ENCODE measurements around the gene ZSCAN30. TPM values are rescaled to one million over a fixed set of nuclear protein-coding genes. Genes with fewer than 3 reads are reported as not detected.

ZSCAN30 gene
- total RNA-seq, 2 experiments from 2014 or later = 9.6 to 11.6 TPM

DNA sequence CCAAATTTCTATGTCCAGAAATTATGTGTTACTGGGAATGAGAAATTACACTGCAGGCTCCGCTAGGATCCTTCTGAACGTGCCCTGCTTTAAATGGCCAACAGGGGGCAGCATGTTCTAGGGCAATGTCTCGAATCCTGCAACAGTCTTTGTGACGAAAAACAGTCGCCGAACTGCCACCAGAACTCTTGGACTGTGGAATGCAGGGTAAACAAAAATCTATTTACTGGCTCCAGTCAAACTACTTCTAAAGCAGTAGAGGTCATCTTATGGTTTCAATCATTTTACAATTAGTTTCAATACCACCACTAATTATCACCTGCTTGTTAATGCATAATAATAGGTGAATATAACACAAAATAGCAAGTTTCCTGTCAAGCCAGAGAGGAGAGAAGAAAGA is 59.0 kb downstream of the ZSCAN30 start:
- POLR2A ChIA-PET = interaction anchor here (1.0 kb wide), 1 partner anchor 12 kb away, joined by 3 read pairs; no protein-coding TSS in a partner anchor
- no peaks in the 10 kb centered on the region for H3K36me3 Mint-ChIP-seq (ENCODE audit: low read depth)
- ATAC-seq (ENCODE audit: poor library complexity) = peak; percentile 97
- Histone ChIP-seq H3K36me3 (ENCODE audit: insufficient read depth, low read length) (no peaks in the 10 kb centered on the region), H3K27ac (ENCODE audit: low read depth in 1 of 2, low read length in 2 of 2) (no peak overlapping the region), H3K9me3 (ENCODE audit: control insufficient read depth in 1 of 2, insufficient read depth in 1 of 2, low read length in 2 of 2) (no peaks in the 10 kb centered on the region), H3K4me1 (ENCODE audit: insufficient read depth, low read length) (no peaks in the 10 kb centered on the region), H3K4me3 (ENCODE audit: low read length) (no peak overlapping the region), H3K27me3 (ENCODE audit: control insufficient read depth in 1 of 2, insufficient read depth in 2 of 2, low read length in 2 of 2) (no peaks in the 10 kb centered on the region)
- H3K27ac Mint-ChIP-seq = no peak overlapping the region
- H3K27me3 Mint-ChIP-seq = no peaks in the 10 kb centered on the region
- TF ChIP-seq CTCF (IDR thresholded peaks at IDR 0.05) = peak; percentile 90
- CTCF ChIA-PET = interaction anchor here (1.1 to 2.2 kb wide), 5 partner anchors 38 to 205 kb away, joined by 3 to 16 read pairs (median 4); no protein-coding TSS in a partner anchor
- peaks cover 4% of the 10 kb centered on the region for H3K4me1 Mint-ChIP-seq (ENCODE audit: low read depth)
- H3K9me3 Mint-ChIP-seq = no peaks in the 10 kb centered on the region
- intact Hi-C loops (cut with DNase I, micrococcal nuclease) = loop anchor here (1.0 to 10.0 kb wide), 8 partner anchors 9 to 719 kb away; partner anchors contain the start of gene GALNT1 (in 1 of the 2)
- no peak overlapping the region for H3K4me3 Mint-ChIP-seq
- peak; percentile 66 to 91 (median 74) for DNase-seq

DNA sequence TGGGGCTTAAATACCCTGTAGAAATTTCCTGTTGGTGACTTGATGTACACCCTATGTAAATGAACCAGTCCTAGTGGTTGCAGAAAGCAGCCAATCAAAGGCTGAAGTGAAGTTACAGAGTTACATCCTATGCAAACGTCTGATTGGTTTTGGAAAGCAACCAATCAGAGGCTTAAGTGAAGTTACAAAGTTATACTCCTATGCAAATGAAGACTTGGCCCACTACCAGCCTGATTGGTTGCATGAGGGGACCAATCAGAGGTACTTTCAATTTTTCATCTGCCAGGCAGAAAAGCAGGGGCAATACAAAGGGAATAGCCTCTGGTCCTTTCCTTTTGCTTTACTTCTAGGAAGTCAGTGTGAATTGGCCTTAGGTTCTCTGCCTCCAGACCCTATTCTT is 62.8 kb downstream of the ZSCAN30 start:
- no peaks in the 10 kb centered on the region for H3K9me3 Mint-ChIP-seq
- CTCF ChIA-PET = no interaction called here
- intact Hi-C loops (cut with DNase I, micrococcal nuclease) = loop anchor here in 1 of 2 experiments (5.0 kb wide), 1 partner anchor 200 kb away; no protein-coding TSS in a partner anchor

DNA sequence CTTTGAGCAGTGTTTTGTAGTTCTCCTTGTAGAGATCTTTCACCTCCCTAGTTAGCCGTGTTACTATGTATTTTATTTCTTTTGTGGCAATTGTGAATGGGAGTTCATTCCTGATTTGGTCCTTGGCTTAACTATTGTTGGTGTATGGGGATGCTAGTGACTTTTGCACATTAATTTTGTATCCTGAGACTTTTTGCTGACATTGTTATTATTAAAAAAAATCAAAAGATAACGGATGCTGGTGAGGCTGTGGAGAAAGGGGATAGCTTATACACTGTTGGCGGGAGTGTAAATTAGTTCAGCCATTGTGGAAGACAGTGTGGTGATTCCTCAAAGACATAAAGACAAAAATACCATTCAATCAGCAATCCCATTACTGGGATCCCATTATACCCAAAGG is 66.2 kb downstream of the ZSCAN30 start:
- intact Hi-C loops (cut with DNase I, micrococcal nuclease) = no loop called here
- POLR2A ChIA-PET = no interaction called here
- no peaks in the 10 kb centered on the region for H3K4me1 ChIP-seq (ENCODE audit: insufficient read depth, low read length)
- Mint-ChIP-seq H3K4me3 (no peak overlapping the region), H3K9me3 (no peaks in the 10 kb centered on the region), H3K27me3 (no peaks in the 10 kb centered on the region), H3K27ac (no peak overlapping the region), H3K4me1 (ENCODE audit: low read depth) (no peaks in the 10 kb centered on the region), H3K36me3 (ENCODE audit: low read depth) (no peaks in the 10 kb centered on the region)
- DNase-seq = no peak
- TF ChIP-seq CTCF (IDR thresholded peaks at IDR 0.05) = no peak
- H3K4me3 ChIP-seq (ENCODE audit: low read length) = no peak overlapping the region
- ATAC-seq (ENCODE audit: poor library complexity) = no peak
- H3K36me3 ChIP-seq (ENCODE audit: insufficient read depth, low read length) = no peaks in the 10 kb centered on the region
- CTCF ChIA-PET = no interaction called here
- H3K9me3 ChIP-seq (ENCODE audit: control insufficient read depth in 1 of 2, insufficient read depth in 1 of 2, low read length in 2 of 2) = no peaks in the 10 kb centered on the region
- no peak overlapping the region for H3K27ac ChIP-seq (ENCODE audit: low read depth in 1 of 2, low read length in 2 of 2)
- no peaks in the 10 kb centered on the region for H3K27me3 ChIP-seq (ENCODE audit: control insufficient read depth in 1 of 2, insufficient read depth in 2 of 2, low read length in 2 of 2)

More for the DNA sequence above, 62.8 kb downstream of the ZSCAN30 start:
- Mint-ChIP-seq H3K27ac (no peak overlapping the region), H3K4me3 (no peak overlapping the region), H3K27me3 (no peaks in the 10 kb centered on the region), H3K36me3 (ENCODE audit: low read depth) (no peaks in the 10 kb centered on the region), H3K4me1 (ENCODE audit: low read depth) (peaks cover 4% of the 10 kb centered on the region)
- POLR2A ChIA-PET = no interaction called here
- TF ChIP-seq CTCF (IDR thresholded peaks at IDR 0.05) = no peak
- DNase-seq (no peak), ATAC-seq (ENCODE audit: poor library complexity) (no peak)
- H3K27me3 ChIP-seq (ENCODE audit: control insufficient read depth in 1 of 2, insufficient read depth in 2 of 2, low read length in 2 of 2) = no peaks in the 10 kb centered on the region
- H3K4me1 ChIP-seq (ENCODE audit: insufficient read depth, low read length) = no peaks in the 10 kb centered on the region
- no peak overlapping the region for H3K27ac ChIP-seq (ENCODE audit: low read depth in 1 of 2, low read length in 2 of 2)
- H3K4me3 ChIP-seq (ENCODE audit: low read length) = no peak overlapping the region
- no peaks in the 10 kb centered on the region for H3K9me3 ChIP-seq (ENCODE audit: control insufficient read depth in 1 of 2, insufficient read depth in 1 of 2, low read length in 2 of 2)
- H3K36me3 ChIP-seq (ENCODE audit: insufficient read depth, low read length) = no peaks in the 10 kb centered on the region

All from CD4-positive, alpha-beta T cell (primary cell).